ENCODE results near the gene SRXN1.

DNA sequence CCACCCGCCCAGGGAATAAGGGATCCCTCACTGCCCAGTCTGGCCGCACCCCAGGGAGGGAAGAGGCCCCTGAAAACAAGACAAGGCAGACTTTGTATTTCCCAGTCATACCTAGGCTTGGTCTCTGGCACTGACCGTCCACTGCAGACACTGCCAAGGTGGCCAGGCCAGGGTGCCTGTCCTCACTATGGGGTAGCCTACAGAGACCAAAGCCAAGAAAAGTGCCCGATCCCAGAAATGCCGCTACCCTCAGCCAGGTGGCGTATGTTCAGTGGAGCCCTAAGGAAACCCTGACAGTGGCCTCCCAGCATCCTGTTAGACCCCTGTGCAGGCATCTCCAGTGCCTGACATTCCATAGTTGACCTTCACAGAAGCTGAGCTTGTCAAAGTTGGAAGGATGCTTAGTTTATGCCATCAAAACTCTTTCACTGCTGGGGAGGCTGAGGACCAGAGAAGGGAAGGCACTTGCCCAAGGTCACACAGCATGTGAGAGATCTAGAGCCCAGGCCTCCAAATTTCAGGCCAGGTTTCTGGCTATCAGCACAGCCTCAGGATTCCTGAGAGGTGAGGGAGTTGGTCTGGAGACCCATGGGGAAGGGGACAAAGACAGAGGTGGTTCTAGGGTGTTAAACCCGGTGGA lies 20.1 kb upstream of the SRXN1 start:
- TF ChIP-seq, protein P1, sequence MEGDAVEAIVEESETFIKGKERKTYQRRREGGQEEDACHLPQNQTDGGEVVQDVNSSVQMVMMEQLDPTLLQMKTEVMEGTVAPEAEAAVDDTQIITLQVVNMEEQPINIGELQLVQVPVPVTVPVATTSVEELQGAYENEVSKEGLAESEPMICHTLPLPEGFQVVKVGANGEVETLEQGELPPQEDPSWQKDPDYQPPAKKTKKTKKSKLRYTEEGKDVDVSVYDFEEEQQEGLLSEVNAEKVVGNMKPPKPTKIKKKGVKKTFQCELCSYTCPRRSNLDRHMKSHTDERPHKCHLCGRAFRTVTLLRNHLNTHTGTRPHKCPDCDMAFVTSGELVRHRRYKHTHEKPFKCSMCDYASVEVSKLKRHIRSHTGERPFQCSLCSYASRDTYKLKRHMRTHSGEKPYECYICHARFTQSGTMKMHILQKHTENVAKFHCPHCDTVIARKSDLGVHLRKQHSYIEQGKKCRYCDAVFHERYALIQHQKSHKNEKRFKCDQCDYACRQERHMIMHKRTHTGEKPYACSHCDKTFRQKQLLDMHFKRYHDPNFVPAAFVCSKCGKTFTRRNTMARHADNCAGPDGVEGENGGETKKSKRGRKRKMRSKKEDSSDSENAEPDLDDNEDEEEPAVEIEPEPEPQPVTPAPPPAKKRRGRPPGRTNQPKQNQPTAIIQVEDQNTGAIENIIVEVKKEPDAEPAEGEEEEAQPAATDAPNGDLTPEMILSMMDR (IDR thresholded peaks at IDR 0.05): peak; percentile 25; the same call in 1 of the 3 replicates
- TF ChIP-seq FOSL2 (IDR thresholded peaks at IDR 0.05): no peak
- TF ChIP-seq FOSL2 (CRISPR knock-in tag; IDR thresholded peaks at IDR 0.05): no peak
- TF ChIP-seq SMC3 (IDR thresholded peaks at IDR 0.05): no peak
- TF ChIP-seq, protein P2, sequence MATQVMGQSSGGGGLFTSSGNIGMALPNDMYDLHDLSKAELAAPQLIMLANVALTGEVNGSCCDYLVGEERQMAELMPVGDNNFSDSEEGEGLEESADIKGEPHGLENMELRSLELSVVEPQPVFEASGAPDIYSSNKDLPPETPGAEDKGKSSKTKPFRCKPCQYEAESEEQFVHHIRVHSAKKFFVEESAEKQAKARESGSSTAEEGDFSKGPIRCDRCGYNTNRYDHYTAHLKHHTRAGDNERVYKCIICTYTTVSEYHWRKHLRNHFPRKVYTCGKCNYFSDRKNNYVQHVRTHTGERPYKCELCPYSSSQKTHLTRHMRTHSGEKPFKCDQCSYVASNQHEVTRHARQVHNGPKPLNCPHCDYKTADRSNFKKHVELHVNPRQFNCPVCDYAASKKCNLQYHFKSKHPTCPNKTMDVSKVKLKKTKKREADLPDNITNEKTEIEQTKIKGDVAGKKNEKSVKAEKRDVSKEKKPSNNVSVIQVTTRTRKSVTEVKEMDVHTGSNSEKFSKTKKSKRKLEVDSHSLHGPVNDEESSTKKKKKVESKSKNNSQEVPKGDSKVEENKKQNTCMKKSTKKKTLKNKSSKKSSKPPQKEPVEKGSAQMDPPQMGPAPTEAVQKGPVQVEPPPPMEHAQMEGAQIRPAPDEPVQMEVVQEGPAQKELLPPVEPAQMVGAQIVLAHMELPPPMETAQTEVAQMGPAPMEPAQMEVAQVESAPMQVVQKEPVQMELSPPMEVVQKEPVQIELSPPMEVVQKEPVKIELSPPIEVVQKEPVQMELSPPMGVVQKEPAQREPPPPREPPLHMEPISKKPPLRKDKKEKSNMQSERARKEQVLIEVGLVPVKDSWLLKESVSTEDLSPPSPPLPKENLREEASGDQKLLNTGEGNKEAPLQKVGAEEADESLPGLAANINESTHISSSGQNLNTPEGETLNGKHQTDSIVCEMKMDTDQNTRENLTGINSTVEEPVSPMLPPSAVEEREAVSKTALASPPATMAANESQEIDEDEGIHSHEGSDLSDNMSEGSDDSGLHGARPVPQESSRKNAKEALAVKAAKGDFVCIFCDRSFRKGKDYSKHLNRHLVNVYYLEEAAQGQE (IDR thresholded peaks at IDR 0.05): no peak
- no peak for TF ChIP-seq POLR2A (IDR thresholded peaks at IDR 0.05; ENCODE audit: low read length)

Data from A549 (cell line).